Measurements from ENCODE around the gene GAGE12J.
"Not testable (repeated sequence)": the region's sequence is repeated elsewhere in the genome, so short reads cannot be mapped to it uniquely, and the experiment has no call there.

Gene GAGE12J

GRCh38 chrX:49321737-49322136 lies at the start of gene GAGE12J:
TSS of gene GAGE12J (plus strand) at chrX:49322037. CDS start at chrX:49323194, 1,157 bp downstream.
- not testable (repeated sequence) for DNase-seq (ENCODE audit: low read depth)

DNA sequence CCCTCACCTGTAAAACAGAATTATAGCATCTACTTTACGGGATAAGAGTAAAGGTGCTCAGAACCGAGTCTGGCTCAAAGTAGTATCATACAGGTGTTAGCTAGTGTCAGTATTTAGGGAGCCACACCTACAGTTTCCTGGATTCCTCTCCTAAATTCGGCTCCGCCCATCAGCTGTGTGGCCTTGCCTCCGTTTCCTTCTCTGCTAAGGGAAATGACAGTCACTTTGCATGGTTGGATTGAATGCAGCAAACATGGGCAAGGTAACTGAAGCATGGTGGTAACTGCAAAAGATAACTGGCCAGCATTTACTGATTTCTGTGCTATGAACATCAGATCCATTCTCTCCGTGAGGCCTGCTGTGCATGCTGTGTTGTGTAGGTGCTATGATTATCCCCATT lies 49.4 kb upstream of the GAGE12J start:
- no peak for DNase-seq (ENCODE audit: low read depth)

DNA sequence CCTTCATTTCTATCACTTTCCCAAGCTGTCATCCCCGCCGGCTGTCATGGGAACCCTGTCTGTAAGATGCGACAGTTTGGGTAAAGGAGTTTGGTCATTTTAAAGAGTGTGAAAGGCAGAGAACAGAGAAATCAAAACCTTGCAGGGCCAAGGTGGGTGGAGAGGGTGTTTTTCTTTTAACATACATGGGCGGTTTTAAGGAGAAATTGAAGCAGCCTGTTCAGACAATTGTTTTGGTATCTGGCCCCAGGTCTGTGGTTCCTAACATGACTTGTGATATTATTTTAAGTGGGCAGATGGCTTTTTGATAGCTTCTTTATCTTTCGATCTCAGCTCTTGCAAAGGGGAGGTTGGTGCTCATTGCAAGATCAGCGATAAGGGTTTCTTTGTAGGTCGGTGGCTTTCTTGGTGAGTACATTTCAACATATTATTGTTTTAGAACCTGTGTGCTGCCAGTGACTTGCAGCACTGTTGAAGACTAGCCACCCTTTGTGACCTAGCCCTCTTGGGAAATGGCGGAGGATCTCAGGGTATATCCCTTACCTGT lies 48.6 kb upstream of the GAGE12J start:
- DNase-seq (ENCODE audit: low read depth): peak; percentile 33

- DNase-seq (ENCODE audit: low read depth): no peak
Measured at GRCh38 chrX:49276207-49276606, 45.6 kb upstream of the GAGE12J start.

- DNase-seq (ENCODE audit: low read depth): no peak
Measured at GRCh38 chrX:49276671-49277534, 44.9 kb upstream of the GAGE12J start.

DNA sequence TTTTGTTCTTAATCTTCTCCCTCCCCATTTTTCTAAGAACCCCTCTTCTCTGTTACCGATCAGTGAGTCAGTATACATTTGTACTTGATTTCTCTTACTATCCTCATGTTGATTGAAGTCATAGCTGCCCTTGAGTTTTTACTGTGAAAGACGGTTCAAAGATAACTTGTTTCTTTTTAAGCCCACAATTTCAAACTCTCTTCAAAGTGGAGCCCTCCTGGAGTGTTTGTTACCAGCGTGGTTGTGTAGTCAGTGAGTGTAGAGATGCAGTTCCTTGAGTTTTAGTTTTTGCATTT lies 44.4 kb upstream of the GAGE12J start:
- DNase-seq (ENCODE audit: low read depth): no peak

- DNase-seq (ENCODE audit: low read depth): no peak
Measured at GRCh38 chrX:49278081-49278480, 43.8 kb upstream of the GAGE12J start.

GRCh38 chrX:49282647-49283011 lies 39.2 kb upstream of the GAGE12J start:
- DNase-seq (ENCODE audit: low read depth): no peak

GRCh38 chrX:49284212-49284611 lies 37.6 kb upstream of the GAGE12J start:
- no peak for DNase-seq (ENCODE audit: low read depth)

DNA sequence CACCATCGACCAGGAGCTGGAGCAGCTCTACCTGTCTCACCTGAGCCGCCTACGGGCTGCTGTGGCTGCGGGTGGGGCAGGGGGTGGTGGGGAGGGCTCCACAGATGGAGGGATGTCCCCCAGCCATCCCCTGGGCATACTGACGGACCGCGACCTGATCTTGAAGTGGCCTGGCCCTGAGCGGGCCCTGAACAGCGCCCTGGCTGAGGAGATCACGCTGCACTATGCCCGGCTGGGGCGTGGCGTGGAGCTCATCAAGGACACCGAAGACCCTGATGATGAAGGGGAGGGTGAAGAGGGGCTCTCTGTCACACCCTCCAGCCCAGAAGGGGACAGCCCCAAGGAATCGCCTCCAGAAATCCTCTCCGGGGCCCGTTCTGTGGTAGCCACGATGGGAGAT lies 35.7 kb upstream of the GAGE12J start:
- no peak for DNase-seq (ENCODE audit: low read depth)

DNA sequence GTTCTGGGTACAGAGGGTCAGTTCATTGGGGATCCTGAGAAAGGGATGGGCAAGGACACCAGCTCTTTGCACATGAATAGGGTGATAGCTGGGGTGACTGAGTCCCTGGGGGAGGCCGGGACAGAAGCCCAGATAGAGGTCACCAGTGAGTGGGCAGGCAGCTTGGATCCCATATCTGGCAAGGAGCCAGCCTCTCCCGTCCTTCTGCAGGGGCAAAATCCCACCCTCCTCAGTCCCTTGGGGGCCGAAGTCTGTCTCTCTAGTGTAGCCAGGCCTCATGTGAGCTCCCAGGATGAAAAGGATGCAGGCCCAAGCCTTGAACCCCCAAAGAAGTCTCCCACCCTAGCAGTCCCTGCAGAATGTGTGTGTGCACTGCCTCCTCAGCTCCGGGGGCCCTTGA lies 35.3 kb upstream of the GAGE12J start:
- DNase-seq (ENCODE audit: low read depth): no peak

GRCh38 chrX:49287665-49288064 lies 34.2 kb upstream of the GAGE12J start:
- DNase-seq (ENCODE audit: low read depth): no peak

DNA sequence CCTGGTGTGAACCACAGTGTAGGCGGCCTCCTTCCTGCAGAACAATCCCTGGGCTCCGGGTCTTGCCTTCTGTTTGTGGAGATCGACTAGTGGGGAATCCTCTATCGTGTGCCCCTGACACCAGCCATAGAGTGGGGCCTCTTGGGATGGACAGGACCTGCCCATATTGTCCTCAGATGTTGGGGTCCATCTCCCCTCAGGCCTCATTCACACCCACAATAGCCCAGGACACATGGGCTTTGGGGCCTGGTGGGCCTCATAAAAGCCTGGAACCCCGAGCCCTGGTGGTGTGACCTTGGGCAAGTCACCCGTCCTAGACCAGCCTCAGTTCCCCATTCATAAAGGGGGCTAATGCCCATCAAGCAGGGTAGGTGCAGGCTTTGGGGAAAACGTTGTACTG lies 31.6 kb upstream of the GAGE12J start:
- no peak for DNase-seq (ENCODE audit: low read depth)

GRCh38 chrX:49291615-49292337 lies 30.1 kb upstream of the GAGE12J start:
- DNase-seq (ENCODE audit: low read depth): peak; percentile 59

DNA sequence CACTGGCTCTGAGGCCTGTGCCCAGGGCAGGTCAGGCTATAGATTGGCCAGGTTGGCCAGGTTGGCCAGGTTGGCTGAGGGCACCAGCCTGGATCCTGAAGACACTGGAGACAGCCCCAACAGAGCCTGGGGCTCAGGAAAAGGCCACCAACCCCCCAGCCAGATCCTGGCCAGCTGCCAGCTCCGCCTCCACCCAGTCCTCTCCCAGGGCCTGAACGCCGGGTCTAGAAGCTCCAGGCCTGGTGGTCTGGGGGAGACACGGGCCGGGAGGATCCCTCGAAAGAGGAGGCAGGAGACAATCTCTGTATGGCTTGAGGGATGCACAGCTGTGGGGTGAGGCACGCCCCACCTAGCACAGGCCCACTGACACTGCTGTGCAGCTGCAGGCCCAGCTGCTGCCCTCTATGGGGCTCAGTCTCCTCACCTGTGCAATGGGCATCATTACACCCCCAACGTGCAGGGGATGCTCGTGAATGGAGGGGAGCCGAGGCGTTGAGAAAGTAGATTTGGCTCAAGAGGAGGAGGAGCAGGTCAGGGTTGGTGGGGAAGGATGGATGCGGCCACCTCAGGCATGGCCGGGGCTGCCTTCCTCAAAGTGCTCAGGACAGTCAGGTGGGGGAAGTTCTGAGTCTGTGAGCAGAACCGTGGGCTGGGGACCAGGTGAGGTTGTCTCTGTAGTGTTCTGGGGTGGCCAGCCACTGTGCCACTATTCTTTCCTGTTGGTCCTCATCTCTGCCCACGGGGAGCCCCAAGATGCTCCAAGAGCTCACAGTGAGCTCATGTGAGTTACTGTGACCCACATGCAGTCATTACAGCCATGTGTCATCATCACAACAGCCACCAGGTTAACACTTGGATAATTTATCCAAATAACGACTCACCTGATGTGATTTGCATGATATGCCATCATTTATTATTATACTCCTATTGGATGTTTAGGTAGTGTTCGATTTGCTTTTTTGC lies 29.2 kb upstream of the GAGE12J start:
- DNase-seq (ENCODE audit: low read depth): no peak

DNA sequence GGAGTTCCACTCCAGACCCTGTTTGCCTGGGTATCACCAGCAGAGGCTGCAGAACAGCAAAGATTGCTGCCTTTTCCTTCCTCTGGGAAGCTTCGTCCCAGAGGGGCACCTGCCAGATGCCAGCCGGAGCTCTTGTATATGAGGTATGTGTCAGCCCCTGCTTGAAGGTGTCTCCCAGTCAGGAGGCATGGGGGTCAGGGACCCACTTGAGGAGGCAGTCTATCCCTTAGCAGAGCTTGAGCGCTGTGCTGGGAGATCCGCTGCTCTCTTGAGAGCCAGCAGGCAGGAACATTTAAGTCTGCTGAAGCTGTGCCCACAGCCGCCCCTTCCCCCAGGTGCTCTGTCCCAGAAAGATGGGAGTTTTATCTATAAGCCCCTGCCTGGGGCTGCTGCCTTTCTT lies 22.5 kb upstream of the GAGE12J start:
- not testable (repeated sequence) for DNase-seq (ENCODE audit: low read depth)

- no peak for DNase-seq (ENCODE audit: low read depth)
Measured at GRCh38 chrX:49300703-49301102, 21.1 kb upstream of the GAGE12J start.

GRCh38 chrX:49303346-49303745 lies 18.5 kb upstream of the GAGE12J start, which contains the start of gene GAGE10:
TSS of gene GAGE10 (plus strand) at chrX:49303646. CDS start at chrX:49304860, 1,214 bp downstream.
- no peak for DNase-seq (ENCODE audit: low read depth)

DNA sequence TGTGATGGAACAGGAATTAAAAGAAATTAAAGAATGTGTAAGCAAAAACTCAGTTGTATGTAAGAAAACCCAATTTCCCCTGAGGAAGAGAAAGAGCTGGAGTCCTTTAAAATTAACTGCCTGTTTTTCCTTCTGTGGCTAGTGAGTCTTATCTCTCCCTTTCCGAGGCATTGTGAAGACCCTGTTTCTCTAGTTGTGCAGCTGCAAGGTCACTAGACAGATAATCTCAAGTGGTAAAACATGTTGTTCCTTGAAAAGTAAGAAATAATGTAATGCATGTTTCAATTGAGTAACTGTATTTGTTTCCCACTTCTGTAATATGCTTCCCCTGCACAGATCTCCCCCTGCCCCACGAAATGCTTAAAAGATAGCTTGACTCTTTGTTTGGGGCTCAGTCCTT lies 14.1 kb upstream of the GAGE12J start:
- DNase-seq (ENCODE audit: low read depth): not testable (repeated sequence)

DNA sequence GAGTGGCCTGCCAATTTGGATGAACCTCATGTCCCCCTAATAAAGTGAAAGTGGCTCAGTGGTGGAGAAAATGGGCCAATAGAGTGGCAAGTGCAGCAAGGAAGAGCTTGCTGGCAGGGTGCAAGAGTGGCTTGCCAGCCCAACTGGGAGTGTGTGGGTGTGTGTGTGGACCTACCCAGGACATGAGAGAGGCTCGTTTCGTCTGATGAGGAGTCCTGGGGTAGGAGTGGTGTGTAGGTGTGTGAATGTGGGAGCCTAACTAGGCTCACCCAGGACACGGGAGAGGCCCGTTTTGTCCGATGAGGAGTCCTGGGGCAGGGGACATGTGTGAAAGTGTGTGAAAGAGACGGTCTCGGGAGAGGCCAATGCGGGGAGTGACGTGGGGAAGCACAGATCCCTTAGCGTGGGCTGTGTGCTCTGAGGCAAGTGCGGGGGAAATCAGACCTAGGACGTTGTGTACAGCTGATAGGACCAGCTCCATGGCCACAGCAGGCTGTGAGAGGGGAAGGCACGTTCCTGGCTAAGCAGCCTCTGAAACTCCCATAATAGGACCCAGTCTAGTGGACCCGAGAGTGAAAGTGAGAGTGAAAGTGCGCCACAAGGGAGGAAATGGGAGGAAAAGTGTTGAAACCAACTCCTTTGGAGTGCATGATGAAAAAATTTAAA lies 13.1 kb upstream of the GAGE12J start:
- DNase-seq (ENCODE audit: low read depth): no peak

DNA sequence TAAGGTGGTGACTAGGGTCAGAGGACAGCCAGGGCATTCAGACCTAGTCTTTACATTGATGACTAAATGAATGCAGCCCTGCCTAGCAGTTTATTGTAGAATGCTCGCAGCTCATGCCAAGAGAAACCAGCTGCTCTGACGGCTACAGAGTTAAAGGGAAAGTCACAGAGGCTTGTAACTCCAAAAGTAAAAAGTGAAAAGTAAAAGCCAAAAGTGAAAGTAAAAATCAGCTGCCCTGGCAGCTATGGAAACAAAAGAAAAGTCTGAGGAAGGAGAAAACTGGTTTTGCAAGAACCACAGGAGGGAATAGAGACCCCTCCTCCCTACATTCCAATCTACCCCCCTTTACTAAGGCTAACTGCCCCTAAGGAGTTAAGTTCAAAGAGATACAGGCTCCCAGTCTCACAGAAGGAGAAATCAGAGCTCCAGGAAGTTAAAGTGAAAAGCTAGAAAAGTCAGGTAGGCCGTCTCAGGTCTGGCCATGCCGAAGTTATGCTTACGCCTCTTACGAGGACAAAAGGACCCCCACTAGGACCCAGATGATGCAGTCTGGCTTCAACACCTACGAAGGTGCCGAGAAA lies 12.3 kb upstream of the GAGE12J start:
- DNase-seq (ENCODE audit: low read depth): no peak
